Neural progenitor cell (in vitro differentiated cells): Measurements from ENCODE around the gene PMF1.

Experiments used
- EZH2phosphoT487 ChIP-seq: fragments of 200-600 bp; sonication (generic); IDR thresholded peaks from 2 replicates; pipeline ENCODE4 v1.6.1; 2017; ENCODE audit warnings: antibody characterized with exemption
- TF ChIP-seq, protein P1 (sequence below): fragments of 200-600 bp; sonication (generic); IDR thresholded peaks from 2 replicates; pipeline ENCODE4 v1.5.1; 2017; ENCODE audit warnings: antibody characterized with exemption, mild to moderate bottlenecking

DNA sequence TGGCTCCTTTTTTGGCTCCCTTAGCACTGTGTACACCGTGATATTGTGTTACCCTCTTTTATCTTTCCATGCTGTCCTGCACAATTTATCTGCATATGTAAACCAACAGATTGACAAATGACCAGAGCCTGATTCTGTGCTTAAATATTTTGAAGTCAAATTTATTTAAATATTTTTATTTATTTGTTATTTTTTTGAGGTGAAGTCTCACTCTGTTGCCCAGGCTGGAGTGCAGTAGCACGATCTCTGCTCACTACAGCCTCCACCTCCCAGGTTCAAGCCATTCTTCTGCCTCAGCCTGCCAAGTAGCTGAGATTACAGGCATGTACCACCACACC lies 12.8 kb downstream of the PMF1 start:
- TF ChIP-seq, protein P1, sequence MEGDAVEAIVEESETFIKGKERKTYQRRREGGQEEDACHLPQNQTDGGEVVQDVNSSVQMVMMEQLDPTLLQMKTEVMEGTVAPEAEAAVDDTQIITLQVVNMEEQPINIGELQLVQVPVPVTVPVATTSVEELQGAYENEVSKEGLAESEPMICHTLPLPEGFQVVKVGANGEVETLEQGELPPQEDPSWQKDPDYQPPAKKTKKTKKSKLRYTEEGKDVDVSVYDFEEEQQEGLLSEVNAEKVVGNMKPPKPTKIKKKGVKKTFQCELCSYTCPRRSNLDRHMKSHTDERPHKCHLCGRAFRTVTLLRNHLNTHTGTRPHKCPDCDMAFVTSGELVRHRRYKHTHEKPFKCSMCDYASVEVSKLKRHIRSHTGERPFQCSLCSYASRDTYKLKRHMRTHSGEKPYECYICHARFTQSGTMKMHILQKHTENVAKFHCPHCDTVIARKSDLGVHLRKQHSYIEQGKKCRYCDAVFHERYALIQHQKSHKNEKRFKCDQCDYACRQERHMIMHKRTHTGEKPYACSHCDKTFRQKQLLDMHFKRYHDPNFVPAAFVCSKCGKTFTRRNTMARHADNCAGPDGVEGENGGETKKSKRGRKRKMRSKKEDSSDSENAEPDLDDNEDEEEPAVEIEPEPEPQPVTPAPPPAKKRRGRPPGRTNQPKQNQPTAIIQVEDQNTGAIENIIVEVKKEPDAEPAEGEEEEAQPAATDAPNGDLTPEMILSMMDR, result no peak
- no peak for TF ChIP-seq EZH2phosphoT487
